GM12873 (cell line): Measurements from ENCODE around the gene CHST8.

Source experiments
- CTCF ChIP-seq: IDR thresholded peaks from 2 replicates; pipeline ENCODE4 v1.5.1; 2012; ENCODE audit warnings: low read depth, mild to moderate bottlenecking, moderate library complexity, low read length, control low read depth; ENCODE audit not compliant: insufficient read depth; ENCODE audit errors: missing control alignments

CHST8 gene

GRCh38 chr19:33671211-33671610 is 49.5 kb downstream of the CHST8 start:
- TF ChIP-seq CTCF: no peak

DNA sequence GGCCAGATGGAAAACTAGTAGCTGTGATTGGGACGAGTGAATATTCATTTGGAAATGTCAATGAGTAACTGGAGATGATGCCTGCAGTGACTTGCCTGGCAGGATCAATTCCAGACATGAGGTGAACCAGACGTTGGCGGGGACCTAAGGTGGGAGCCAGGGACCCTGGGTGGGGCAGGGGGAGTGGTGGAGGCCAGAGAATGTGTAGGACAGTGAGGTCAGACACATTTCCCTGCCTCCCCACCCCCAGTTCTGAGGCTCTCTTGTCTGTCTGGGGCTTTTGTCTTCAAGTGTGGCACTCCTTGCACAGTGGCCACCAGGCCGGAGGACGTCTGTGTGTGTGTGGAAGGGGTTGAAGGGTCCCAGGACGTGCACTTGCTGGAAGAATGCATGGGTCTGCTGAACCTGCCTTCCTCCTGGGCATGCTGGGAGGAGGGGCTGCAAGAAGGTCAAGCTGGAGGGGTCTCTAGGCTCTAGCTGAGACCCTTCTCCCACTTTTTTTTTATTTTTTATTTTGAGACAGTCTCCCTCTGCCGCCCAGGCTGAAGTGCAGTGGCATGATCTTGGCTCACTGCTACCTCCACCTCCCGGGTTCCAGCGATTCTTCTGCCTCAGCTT is 51.6 kb downstream of the CHST8 start:
- TF ChIP-seq CTCF: no peak

- no peak for TF ChIP-seq CTCF
Measured at GRCh38 chr19:33673996-33674625, 52.4 kb downstream of the CHST8 start.

GRCh38 chr19:33674626-33675367 is 53.0 kb downstream of the CHST8 start:
- TF ChIP-seq CTCF: no peak

DNA sequence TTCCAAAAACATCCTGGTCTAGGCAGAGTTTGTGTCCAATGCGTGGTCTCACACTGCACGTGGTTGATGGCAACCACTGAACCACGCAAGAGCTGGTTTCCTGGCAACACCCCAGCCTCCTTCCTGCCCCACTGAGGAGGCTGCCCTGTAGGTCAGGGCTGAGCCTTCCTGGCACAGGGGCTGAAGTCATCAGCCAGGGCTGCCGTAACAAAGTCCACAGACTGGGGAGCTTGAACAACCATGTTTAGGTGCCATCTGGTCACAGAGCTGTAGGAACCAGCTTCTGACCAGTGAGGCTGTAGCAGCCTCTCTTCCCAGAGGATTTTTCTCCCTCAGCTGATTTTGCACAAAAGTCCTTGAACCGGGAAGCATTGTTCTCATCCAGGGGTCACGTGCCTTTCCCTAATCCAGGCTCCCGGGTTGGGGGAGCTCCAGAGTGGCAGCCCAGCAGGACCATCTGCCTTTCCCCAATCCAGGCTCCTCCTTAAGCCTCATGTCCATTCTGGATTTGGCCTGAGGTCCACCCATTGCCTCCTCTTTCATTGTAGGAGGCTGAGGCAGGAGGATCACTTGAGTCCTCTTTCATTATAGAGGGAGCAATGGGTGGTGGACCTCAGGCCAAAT is 53.9 kb downstream of the CHST8 start:
- TF ChIP-seq CTCF: no peak

- TF ChIP-seq CTCF: no peak
Measured at GRCh38 chr19:33676999-33677665, 55.4 kb downstream of the CHST8 start.
